EL (cell line): ENCODE data around the gene NELFB.

Experiments
- DNase-seq: peaks from one replicate; pipeline ENCODE4 v3.0.0-alpha.2; 2016

Gene NELFB

DNA sequence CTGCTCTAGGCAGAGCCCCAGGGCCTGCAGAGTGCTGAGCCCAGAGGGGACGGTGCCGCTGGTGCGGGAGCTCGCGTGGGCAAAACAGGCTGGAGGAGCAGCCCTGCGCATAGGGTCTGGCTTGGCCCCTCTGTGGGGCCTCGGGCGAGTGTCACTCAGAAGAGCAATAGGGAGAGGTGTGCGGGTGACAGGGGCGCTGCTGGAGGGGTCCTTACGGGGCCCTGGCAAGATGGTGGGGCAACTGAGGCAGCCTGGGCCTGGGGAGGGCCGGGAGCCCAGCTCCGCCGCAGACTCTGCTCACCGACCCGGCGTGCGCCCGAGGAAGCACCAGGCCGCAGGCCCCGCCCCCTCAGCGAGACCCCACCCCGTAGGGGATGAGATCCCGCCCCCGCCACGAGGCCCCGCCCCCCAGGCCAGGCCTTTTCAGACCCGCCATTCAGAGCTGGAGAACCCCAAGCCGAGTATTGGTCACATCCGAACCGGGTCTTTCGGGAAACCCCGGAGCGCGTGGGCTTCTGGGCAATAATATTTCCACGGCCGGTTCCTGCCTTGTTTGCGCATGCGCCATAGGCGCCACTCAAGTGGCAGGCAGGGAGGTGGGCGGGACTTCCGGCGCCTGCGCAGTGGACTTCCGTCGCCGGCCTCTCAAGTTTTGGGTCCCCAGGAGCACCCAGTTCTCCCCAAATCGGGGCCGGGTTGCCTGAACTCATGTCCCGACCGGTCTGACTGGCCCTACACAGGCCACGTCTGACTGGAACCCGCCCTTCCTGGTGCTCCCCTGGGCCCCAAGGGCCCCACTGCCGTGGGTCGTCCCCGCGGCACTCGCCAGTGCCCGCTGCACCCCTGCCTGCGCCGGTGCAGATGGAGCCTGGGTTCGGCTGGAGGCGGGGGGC, 31.8 kb upstream of the NELFB start:
- peak; percentile 99 for DNase-seq

DNA sequence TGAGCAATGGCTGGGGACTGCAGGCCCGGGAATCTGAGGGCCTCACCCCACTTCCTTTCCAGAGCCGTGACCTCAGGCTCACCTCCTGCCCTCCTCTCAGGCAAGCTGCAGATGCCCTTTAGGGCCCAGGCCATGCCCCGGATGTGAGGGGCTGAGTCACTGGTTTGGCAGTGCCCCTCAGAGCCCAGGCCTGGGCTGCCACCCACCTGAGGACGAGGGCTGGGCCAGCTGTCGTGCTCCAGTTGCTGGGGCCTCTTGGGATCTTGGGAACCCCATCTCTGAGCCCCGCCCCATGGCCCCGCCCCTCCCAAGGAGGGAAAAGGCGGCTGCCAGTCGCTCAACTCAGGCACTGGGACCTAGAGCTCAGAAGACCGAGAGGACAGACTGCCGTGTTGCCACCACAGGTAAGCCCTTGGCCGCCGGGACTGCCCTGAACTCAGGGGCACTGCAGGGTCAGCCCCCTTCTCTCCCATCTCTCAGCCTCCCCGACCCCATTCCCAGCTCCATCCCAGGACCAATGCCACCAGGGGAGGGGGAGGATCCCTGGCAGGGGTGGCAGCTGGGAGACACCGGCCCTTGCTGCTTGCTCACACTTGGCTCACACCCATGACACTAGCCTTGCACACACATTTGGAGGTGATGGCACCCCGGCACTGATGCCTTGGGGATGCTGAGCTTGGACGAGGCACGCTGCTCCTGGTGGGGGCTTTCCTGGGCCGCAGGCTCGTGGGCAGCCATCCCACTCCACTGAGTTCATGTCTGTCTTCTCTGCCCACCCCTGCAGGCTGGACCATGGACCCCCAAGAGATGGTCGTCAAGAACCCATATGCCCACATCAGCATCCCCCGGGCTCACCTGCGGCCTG, 30.1 kb upstream of the NELFB start, which contains the start of gene CYSRT1:
Gene CYSRT1, plus strand, starts transcription at position 345 of the 865 bp plus-strand sequence. Its CDS starts 448 bp downstream, at position 793.
- DNase-seq: no peak

DNA sequence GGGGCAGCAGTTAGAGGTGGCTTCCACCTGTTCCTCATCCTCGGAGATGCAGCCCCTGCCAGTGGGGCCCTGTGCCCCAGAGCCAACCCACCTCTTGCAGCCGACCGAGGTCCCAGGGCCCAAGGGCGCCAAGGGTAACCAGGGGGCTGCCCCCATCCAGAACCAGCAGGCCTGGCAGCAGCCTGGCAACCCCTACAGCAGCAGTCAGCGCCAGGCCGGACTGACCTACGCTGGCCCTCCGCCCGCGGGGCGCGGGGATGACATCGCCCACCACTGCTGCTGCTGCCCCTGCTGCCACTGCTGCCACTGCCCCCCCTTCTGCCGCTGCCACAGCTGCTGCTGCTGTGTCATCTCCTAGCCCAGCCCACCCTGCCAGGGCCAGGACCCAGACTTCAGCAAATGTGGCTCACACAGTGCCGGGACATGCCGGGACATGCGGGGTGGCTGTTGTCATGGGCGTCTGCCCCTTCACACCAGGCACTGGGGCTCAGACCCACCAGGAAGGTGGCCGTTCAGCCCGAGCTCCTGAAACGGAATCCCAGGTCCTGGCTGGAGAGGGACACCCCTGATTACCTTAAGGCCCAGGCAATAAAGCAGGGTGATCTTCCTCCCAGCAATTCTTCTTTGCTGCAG, 29.3 kb upstream of the NELFB start:
- DNase-seq: no peak

DNA sequence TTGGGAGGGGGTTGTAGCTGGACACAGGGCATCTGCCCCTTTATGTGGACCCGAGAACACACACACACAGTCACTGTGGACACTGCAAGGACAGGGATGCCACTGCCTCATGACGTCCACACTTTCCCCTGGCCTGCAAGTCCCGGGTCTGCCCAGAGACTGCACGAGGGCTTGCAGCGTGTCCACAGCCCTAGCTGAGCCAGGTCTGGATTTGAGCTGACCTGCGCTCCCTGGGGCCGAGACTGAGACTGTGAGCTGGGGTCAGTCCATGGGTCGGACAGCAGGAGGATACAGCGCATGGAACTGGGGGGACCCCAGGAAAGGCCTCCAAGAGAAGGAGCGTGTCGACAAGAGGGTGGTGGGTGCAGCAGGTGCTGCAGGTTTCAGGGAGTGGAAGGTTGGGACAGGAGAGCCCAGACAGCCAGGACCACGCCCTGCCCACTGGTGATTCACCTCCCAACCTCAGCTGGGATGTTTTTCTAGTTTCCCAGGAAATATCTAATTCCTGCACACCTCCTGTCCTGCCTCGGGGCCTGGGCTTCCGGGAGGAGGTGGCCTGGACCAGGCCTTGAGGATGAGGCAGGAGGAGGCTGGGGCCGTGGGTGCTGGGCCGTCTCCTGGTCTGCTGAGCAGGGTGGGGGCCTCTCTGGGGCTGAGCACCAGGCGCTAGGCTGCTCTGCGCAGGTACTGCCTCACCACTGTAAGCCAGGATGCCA, 28.6 kb upstream of the NELFB start:
- no peak for DNase-seq

DNA sequence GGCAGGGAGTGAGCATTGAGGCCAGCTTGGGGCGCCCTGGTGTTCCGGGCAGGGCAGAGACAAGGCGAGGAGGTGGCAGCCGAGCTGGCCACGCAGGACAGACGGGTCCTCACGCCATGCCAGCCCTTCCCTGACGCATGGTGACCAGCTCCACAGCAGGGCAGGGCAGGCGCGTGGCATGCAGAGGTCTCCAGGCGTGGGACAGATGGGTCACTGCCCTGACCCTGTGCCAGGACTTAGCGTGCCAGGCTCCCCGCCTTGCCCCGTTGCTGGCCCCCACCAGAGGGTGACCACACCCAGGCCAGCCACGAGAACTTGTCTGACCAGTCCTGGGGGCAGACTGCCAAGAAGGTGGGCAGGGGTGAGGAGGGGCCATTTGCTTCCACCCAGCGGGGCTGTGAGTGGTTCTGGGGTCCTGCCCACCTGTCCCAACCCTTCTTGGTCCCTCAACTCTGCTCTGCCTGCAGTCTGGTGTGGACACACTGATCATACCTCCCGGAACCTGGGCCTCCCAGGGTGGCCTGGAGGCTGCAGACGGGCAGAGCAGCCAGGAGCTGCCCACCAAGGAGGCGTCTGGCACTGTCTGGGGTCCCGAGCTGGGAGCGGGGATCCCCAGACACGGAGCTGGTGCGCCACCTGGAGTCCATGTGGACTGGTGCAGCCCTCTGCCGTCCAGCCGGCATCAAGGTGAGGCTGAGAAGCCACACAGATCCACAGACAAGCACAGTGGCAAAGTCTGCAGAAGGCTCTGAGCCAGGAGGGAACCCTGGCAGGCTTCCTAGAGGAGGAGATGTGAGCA, 27.9 kb upstream of the NELFB start, which contains the start of gene RNF224:
Gene RNF224, plus strand, starts transcription at position 449 of the 799 bp plus-strand sequence. CDS start 834 bp downstream, outside the sequence.
- peak; percentile 75 for DNase-seq

DNA sequence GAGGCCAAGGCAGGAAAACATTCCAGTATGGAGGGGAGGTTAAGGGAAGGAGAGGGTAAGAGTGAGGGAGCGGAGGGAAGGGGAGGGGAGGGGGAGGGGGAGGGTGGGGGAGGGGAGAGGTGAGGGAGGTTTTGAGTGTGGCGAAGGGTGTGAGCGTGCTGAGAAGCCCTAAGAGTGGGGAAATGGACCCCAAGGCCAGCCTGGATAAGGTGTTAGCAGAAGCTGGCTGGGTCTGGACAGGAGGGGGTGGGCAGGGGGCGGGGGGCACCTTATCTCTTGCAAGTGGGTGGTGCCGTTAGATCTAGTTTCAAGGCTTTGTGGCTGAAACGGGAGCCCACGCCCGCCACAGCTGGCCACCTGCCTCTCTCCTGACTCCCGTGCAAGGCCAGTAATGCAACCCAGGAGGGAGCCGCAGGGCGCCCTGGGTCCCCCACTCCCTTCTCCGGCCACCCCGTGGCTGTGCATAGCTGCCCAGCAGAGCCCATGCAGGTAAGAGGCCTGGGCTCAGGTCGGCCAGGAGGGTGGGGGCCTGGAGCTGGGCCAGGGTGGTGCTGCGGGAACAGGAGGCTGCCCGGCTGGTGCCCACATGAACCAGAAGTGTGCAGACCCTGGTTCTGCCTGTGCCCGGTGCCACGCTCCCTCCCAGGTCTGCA, 27.1 kb upstream of the NELFB start:
- no peak for DNase-seq

DNA sequence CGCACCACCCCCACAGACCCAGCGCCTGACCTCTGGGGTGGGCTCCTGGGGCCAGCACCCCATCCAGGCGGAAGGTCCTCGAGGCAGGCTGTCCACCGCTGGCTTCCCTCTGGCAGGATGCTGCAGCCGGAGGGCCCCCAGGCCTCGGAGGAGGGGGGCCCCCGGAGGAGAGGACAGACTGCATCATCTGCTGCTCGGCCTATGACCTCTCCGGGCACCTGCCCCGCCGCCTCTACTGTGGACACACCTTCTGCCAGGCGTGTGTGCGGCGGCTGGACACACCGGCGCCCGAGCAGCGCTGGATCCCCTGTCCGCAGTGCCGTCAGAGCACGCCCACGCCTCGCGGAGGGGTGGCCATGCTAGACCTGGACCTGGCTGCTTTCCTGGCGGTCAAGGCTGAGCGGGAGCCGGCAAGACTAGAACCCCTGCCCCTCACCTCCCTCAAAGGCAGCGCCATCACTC, 26.6 kb upstream of the NELFB start:
- DNase-seq: no peak

DNA sequence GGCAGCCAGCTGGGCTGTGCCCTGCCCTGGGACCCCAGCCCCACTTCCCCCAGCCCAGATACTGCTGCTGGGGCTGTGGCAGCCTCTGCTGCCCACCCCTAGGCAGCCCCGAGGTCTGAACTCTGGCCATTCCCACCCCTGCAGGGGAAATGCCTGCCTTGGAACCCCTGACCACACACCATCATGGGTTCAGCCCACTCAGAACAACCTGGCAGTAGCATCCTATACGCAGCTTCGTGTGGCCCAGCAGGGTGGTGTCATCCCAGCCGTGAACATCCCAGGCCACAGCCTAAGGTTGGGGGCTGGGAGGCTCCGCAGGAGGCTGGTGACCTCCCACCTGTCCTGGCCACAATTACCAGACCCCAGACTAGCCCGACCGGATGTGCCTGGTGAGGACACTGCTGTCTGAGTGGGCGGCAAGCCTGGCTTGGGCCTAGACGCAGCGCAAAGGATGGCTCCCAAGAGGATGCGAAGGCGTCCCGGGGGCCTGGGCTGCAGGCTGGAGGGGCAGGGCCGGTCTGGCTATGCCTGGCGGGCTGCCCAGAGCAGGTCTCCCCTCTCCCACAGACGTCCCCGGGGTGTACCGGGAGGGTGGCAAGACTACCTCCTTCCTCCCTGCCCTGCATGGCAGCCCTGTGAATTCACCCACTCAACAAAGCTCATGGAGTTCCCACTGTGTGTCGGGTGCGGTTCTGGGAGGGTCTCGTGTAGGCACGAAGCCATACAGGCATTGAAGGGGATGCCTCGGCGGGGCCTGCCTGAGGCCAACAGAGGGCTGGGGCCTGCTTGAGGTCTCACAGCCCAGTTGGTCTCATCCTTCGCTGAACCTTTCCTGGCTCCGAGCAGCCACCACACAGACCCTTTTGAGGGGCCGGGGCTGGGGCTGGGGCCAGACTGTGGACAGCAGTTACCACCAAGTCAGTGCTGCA, 25.9 kb upstream of the NELFB start:
- no peak for DNase-seq

DNA sequence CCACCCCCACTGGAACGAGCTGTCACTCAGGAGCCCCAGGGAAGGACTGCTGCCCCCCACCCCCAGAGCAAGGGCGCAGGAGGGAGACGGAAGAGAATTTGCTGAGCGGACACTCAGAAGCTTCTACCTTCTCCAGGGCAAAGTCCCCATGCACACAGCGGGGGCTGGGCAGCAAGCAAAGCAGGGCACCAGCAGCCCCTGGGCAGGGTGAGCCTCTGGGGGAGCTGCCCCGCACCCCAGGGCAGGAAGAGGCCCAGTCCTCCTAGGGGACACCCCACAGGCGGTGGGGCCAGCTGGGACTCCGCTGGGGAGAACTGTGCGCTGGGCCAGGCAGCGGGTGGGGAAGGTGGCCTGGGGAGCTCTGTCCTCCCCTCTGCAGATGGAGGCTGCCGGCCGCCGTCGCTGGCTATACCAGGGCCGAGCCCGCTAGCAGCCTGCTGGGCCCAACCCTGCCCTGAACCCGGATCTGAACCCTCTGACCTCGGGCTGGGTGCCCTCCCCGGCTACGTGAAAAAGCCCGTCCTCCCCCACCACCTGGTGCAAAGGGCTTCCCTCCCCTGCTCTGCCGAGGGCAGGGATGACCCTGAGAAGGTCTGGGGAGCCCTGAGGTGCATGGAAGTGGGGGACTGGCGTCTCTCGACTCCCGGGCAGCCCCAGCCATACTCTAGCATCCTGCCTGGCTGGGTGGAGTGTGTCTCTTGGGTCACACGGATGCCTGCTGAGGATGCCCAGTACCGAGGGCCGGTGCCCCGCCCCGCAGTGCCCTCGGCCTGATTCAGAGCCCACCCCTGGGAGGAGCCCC, 25.0 kb upstream of the NELFB start:
- no peak for DNase-seq

DNA sequence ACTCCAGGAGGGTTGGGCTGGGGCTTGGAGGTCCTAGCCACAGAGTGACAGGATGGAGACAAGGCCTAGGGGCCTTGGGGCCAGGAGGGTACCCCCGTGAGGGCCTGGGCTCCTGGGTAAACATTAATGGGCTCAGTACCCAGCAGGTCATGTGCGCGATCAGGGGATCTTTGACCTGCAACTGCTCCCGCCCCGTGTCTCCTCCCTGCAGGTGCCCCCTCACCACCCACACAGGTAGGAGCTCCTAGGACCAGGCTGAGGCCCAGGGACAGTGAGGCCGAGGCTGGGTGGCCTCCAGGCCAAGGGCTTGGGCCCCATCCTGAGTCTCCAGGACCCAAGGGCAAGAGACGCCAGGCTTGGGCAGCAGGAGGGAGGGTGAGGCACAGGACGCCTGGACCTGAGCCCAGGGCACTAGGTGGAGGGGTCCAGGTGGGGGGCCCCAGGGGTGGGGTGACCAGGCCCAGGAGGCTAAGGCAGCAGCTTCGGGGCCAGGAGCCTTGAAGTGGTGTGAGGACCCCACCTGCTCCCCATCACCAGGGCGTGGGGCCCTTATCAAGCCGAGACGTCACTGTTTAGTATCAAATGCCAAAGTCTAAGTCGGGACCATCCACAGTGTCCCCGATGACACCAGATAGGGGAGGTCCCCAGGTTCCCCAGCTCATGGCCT, 24.3 kb upstream of the NELFB start, which contains the start of gene SLC34A3:
Gene SLC34A3, plus strand, starts transcription at position 197 of the 667 bp plus-strand sequence. CDS start 802 bp downstream, outside the sequence.
- no peak for DNase-seq

DNA sequence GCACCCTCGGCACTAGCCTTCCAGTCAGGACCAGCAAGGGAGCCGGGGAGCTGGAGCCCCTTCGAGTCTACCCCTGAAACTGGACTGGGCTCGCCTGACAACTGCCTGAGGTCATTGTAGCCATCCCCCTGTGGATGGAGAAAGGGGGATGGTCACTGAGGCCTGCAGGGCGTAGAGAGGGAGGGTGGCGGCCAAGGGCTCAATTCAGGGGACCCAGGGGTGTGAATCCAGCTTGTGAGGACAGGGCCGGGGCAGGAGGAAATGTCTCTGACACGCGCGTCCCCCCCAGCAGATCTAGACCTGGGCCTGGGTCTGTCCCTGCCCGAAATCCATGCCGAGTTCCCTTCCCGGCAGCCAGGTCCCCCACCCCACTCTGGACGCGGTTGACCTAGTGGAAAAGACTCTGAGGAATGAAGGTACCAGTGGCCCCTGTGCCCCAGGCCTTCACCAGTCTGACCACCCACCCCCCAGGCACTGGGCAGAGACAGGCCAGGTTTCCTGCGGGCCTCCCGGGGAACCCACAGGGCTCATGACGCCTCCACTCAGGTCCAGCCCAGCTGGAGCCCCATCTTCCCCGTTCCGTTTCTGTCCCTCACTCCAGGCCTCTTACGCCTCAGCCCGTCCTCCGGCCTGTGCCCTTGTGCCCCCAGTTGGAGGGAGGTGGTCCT, 23.6 kb upstream of the NELFB start:
- no peak for DNase-seq

DNA sequence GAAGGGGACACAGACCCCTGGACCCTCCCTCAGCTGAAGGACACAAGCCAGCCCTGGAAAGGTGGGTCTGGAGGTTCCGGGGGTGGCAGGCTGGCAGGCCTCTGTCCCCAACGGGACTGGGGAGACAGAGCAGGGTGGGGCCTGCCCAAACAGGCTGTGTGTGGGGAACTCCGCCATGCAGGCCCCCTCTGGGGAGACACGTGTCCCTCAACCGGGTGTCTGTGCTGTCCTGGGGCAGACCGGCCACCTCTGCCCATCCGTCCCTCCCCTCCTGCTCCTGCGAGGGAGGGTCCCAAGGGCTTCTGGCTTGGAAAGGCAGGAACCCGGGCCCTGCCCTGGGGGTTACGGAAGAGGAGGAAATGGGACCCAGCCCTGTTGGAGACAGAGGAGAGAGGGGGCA, 23.0 kb upstream of the NELFB start:
- no peak for DNase-seq

DNA sequence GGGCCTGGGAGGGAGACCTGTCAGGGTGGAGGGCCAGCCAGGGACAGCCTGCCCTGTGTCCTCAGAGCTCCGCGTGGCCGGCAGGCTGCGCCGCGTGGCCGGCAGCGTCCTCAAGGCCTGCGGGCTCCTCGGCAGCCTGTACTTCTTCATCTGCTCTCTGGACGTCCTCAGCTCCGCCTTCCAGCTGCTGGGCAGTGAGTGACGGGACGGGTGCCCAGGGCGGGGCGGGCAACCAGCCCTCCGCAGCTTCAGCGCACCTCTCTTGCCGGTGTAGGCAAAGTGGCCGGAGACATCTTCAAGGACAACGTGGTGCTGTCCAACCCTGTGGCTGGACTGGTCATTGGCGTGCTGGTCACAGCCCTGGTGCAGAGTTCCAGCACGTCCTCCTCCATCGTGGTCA, 22.6 kb upstream of the NELFB start:
- no peak for DNase-seq

DNA sequence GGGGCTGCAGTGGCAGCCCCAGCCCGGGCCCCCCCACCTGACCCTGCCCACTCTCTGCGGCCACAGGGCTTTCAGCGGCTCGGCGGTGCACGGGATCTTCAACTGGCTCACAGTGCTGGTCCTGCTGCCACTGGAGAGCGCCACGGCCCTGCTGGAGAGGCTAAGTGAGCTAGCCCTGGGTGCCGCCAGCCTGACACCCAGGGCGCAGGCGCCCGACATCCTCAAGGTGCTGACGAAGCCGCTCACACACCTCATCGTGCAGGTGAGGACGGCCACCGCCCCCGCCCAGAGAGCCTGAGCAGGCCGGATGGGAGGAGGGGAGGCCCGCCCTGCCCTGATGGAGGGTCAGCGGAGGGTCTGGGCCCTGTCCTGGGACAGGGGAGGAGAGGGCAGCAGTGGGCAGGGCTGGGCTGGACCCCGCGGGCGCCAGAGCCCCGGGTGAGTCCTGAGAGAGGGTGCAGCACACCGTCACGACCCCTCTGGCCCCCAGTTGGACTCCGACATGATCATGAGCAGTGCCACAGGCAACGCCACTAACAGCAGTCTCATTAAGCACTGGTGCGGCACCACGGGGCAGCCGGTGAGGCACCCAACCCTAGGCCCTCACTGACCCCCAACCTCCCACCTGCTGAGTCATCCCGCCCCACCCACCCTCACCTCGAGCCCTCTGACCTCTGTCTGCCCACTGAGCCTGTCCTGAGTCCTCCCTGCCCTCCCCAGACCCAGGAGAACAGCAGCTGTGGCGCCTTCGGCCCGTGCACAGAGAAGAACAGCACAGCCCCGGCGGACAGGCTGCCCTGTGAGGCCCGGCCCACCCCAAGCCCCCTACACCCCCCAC, 21.8 kb upstream of the NELFB start:
- DNase-seq: no peak

DNA sequence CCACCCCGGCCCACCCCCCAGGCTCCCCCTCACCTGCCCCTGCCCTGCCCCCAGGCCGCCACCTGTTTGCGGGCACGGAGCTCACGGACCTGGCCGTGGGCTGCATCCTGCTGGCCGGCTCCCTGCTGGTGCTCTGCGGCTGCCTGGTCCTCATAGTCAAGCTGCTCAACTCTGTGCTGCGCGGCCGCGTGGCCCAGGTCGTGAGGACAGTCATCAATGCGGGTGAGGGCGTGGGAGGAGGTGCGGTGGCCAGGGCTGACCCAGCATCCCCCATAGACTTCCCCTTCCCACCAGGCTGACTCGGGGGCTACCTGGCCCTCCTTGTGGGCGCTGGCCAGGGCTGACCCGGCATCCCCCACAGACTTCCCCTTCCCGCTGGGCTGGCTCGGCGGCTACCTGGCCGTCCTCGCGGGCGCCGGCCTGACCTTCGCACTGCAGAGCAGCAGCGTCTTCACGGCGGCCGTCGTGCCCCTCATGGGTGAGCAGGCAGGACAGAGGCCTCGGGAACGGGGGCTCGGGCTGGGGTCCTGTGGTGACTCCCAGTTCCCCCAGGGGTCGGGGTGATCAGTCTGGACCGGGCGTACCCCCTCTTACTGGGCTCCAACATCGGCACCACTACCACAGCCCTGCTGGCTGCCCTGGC, 21.0 kb upstream of the NELFB start:
- no peak for DNase-seq
